Karpas-422 (cell line): Measurements from ENCODE around the gene ZNF177. TPM values are rescaled to one million over a fixed set of nuclear protein-coding genes. Genes with fewer than 3 reads are reported as not detected.

Experiments used
- DNase-seq: peaks from one replicate; pipeline ENCODE4 v3.0.0-alpha.2; 2015
- H2AFZ ChIP-seq: fragments of 200-600 bp; sonication (generic); 2 replicates; pipeline ENCODE4 v1.6.1; 2014; ENCODE audit warnings: antibody characterized with exemption, low read length, mixed read lengths
- H3K27ac ChIP-seq: fragments of 200-600 bp; sonication (generic); 2 replicates; pipeline ENCODE4 v1.5.1; 2014; ENCODE audit warnings: mild to moderate bottlenecking, low read length, moderate library complexity
- H3K27me3 ChIP-seq: fragments of 200-600 bp; sonication (generic); 2 replicates; pipeline ENCODE4 v1.6.1; 2014; ENCODE audit warnings: low read length, mixed read lengths
- H3K36me3 ChIP-seq: fragments of 200-600 bp; sonication (generic); 2 replicates; pipeline ENCODE4 v1.6.1; 2014; ENCODE audit warnings: low read length, mixed read lengths; ENCODE audit not compliant: insufficient read depth
- H3K4me1 ChIP-seq: fragments of 200-600 bp; sonication (generic); 2 replicates; pipeline ENCODE4 v1.6.1; 2014; ENCODE audit warnings: mild to moderate bottlenecking, low read length, mixed read lengths
- H3K4me2 ChIP-seq: fragments of 200-600 bp; sonication (generic); 2 replicates; pipeline ENCODE4 v1.6.1; 2014; ENCODE audit warnings: low read length, low read depth, mild to moderate bottlenecking; ENCODE audit not compliant: poor library complexity, severe bottlenecking
- H3K4me3 ChIP-seq: fragments of 200-600 bp; sonication (generic); 2 replicates; pipeline ENCODE4 v1.5.1; 2014; ENCODE audit warnings: mild to moderate bottlenecking, antibody characterized with exemption, low read length, mixed read lengths
- H3K79me2 ChIP-seq: fragments of 200-600 bp; sonication (generic); 2 replicates; pipeline ENCODE4 v1.6.1; 2014; ENCODE audit warnings: mild to moderate bottlenecking, low read length, mixed read lengths
- H3K9ac ChIP-seq: fragments of 200-600 bp; sonication (generic); 2 replicates; pipeline ENCODE4 v1.6.0; 2014; ENCODE audit warnings: low read length
- H3K9me2 ChIP-seq: fragments of 200-600 bp; sonication (generic), shearing (Covaris generic); replicated peaks from 2 replicates; pipeline ENCODE4 v1.6.0; 2014; ENCODE audit warnings: mild to moderate bottlenecking, low read length, moderate library complexity; ENCODE audit not compliant: insufficient read depth
- H3K9me3 ChIP-seq: fragments of 300-700, 200-600 bp; sonication (generic); 2 replicates; pipeline ENCODE4 v1.6.1; 2014; ENCODE audit warnings: low read length, mixed read lengths
- H4K20me1 ChIP-seq: fragments of 200-600 bp; sonication (generic); 2 replicates; pipeline ENCODE4 v1.6.1; 2014; ENCODE audit warnings: mild to moderate bottlenecking, antibody characterized with exemption, low read length, low read depth; ENCODE audit not compliant: insufficient read depth
- total RNA-seq: library from RNA; depleted of rRNA; stranded (reverse); fragments of >200 nt; shearing (Covaris generic); gene quantifications from 2 replicates; pipeline ENCODE4 v1.2.3, GENCODE V29; 2014; ENCODE audit warnings: low replicate concordance

ZNF177 gene
- total RNA-seq, 1 experiment from 2014 or later = 5.0 TPM

DNA sequence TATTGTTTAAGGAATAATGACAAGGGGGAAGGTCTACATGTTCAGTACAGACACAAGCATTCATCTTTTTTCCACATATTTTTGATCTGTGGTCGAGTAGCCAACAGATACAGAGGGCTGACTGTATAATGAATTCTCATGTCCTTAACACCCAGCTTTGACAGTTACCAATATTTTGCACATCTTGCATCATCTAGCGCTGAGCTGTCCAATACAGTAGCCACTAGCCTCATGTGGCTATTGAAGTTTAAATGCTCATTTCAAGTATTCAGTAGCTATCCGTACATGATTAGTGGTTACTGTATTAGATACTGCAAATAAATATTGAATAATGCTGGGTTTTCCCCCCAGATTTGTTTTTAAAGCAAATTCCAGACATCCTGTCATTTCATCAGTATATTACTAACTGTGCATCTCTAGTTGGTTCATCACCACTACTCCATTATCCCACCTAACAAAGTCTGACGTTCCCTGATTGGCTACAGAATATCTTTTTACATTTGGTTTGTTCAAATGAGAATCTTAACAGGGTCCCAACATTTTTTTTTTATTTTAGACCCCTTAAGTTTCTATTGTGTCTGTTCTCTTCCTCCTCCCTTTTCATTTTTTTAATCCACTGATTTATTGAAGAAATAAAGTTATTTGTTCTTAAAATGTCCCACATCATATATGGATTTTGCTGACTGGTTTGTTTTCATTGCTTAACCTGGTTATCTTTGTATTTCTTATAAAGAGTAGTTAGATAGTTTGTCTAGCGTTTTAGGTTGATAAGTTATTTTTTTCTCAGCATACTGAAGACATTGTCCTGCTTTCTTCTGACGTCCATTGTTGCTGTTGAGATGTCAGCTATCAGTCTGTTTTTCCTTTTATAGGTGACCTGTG is 8.2 kb downstream of the ZNF177 start:
- Histone ChIP-seq H3K36me3 (peaks cover 26% of the 10 kb centered on the region), H3K27ac (no peak overlapping the region), H3K9me2 (no peaks in the 10 kb centered on the region), H3K27me3 (no peaks in the 10 kb centered on the region), H3K4me2 (no peak overlapping the region), H4K20me1 (no peaks in the 10 kb centered on the region), H3K79me2 (no peaks in the 10 kb centered on the region), H3K9me3 (peaks cover 53% of the 10 kb centered on the region), H3K4me1 (no peaks in the 10 kb centered on the region), H2AFZ (no peak overlapping the region), H3K4me3 (no peak overlapping the region), H3K9ac (no peak overlapping the region)
- no peak for DNase-seq

DNA sequence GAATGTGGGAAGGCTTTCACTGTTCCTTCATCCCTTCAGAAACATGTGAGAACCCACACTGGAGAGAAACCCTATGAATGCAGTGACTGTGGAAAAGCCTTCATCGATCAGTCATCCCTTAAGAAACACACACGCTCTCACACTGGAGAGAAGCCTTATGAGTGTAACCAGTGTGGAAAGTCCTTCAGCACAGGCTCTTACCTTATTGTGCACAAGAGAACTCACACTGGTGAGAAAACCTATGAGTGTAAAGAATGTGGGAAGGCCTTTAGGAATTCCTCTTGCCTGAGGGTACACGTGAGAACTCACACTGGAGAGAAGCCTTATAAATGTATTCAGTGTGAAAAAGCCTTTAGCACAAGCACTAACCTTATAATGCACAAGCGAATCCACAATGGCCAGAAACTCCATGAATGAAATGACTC is 18.6 kb downstream of the ZNF177 start:
- Histone ChIP-seq H3K4me2 (no peak overlapping the region), H3K4me1 (no peaks in the 10 kb centered on the region), H3K9me2 (no peaks in the 10 kb centered on the region), H3K36me3 (peaks cover 71% of the 10 kb centered on the region), H3K9ac (no peak overlapping the region), H2AFZ (no peak overlapping the region), H3K79me2 (no peaks in the 10 kb centered on the region), H3K27me3 (no peaks in the 10 kb centered on the region), H3K9me3 (peaks cover 68% of the 10 kb centered on the region), H4K20me1 (no peaks in the 10 kb centered on the region), H3K4me3 (0 out of 2 replicates have a peak overlapping the region, but pooled peaks have one; percentile 12), H3K27ac (no peak overlapping the region)
- DNase-seq = no peak

DNA sequence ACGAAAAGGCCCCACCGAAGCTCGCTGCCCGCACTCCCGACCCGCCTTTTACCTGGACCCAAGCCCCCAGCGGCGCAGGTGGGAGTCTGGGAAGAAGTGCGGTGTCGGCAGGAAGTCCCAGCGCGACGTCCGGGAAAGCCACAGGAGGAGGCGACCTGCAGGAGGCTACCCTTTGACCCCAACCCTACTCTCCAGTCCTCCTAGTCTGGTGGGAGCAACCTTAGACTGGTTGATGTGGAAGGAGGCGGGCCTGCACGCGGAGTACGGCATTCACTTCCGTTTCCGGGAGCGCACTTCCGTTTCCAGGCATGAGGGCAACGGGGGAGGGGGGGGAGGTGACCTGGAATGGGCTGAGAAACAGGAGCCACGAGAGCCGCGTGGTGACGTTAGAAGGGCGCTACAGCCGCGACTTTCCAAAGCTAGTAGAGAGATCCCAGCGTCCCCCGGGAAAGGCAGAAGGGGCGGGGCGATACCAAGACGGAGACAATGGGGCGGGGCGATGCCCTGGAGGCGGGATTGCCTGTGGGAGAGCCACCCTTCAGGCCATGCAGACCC is 44.1 kb downstream of the ZNF177 start:
- H3K27me3 ChIP-seq = no peaks in the 10 kb centered on the region
- peaks cover 16% of the 10 kb centered on the region for H3K9me3 ChIP-seq
- H3K9ac ChIP-seq = no peak overlapping the region
- DNase-seq = no peak
- no peak overlapping the region for H3K27ac ChIP-seq
- no peak overlapping the region for H2AFZ ChIP-seq
- H4K20me1 ChIP-seq = no peaks in the 10 kb centered on the region
- no peak overlapping the region for H3K4me3 ChIP-seq
- H3K9me2 ChIP-seq = no peaks in the 10 kb centered on the region
- H3K4me2 ChIP-seq = no peak overlapping the region
- H3K79me2 ChIP-seq = no peaks in the 10 kb centered on the region
- no peaks in the 10 kb centered on the region for H3K4me1 ChIP-seq
- peaks cover under 1% of the 10 kb centered on the region for H3K36me3 ChIP-seq

DNA sequence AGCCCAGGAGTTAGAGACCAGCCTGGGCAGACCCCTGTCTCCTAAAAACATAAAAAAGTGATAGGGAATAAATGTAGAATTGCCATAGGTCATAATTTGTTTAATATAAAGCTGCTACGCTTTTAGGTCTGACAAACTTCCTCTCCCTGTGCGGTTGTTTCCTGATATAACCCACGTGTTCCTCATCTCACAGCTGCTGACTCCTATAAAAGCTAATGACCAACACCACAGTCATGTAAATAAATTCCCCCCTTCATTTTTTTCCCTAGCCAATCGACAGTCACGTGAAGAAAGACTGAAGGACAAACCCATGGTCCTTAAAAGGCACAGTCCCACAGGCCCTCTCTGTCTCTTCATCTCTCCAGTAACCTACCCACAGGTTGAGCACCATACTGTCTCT is 45.0 kb downstream of the ZNF177 start:
- H3K4me2 ChIP-seq = no peak overlapping the region
- peaks cover 25% of the 10 kb centered on the region for H3K9me3 ChIP-seq
- no peaks in the 10 kb centered on the region for H4K20me1 ChIP-seq
- no peak overlapping the region for H3K4me3 ChIP-seq
- H3K9me2 ChIP-seq = no peaks in the 10 kb centered on the region
- no peaks in the 10 kb centered on the region for H3K79me2 ChIP-seq
- no peak overlapping the region for H3K9ac ChIP-seq
- H3K27me3 ChIP-seq = no peaks in the 10 kb centered on the region
- H3K36me3 ChIP-seq = peaks cover 10% of the 10 kb centered on the region
- no peak for DNase-seq
- H2AFZ ChIP-seq = no peak overlapping the region
- H3K4me1 ChIP-seq = no peaks in the 10 kb centered on the region
- no peak overlapping the region for H3K27ac ChIP-seq

- peaks cover 49% of the 10 kb centered on the region for H3K9me3 ChIP-seq
- peaks cover 66% of the 10 kb centered on the region for H3K36me3 ChIP-seq
- H3K79me2 ChIP-seq = no peaks in the 10 kb centered on the region
- no peak overlapping the region for H3K9ac ChIP-seq
- no peaks in the 10 kb centered on the region for H3K9me2 ChIP-seq
- no peak for DNase-seq
- H3K27ac ChIP-seq = no peak overlapping the region
- H3K4me3 ChIP-seq = no peak overlapping the region
- no peak overlapping the region for H3K4me2 ChIP-seq
- H3K4me1 ChIP-seq = no peaks in the 10 kb centered on the region
- no peaks in the 10 kb centered on the region for H3K27me3 ChIP-seq
- no peak overlapping the region for H2AFZ ChIP-seq
- H4K20me1 ChIP-seq = no peaks in the 10 kb centered on the region
Measured at GRCh38 chr19:9413240-9413954, 50.6 kb downstream of the ZNF177 start.

- no peaks in the 10 kb centered on the region for H4K20me1 ChIP-seq
- no peaks in the 10 kb centered on the region for H3K27me3 ChIP-seq
- H3K4me1 ChIP-seq = no peaks in the 10 kb centered on the region
- no peak overlapping the region for H3K4me3 ChIP-seq
- H2AFZ ChIP-seq = no peak overlapping the region
- H3K27ac ChIP-seq = no peak overlapping the region
- H3K9me3 ChIP-seq = peaks cover 8% of the 10 kb centered on the region; the same call in 1 of the 2 replicates
- peaks cover 83% of the 10 kb centered on the region for H3K36me3 ChIP-seq
- no peak overlapping the region for H3K4me2 ChIP-seq
- H3K9me2 ChIP-seq = no peaks in the 10 kb centered on the region
- H3K79me2 ChIP-seq = peaks cover 51% of the 10 kb centered on the region
- no peak overlapping the region for H3K9ac ChIP-seq
- DNase-seq = no peak
Measured at GRCh38 chr19:9427941-9428340, 65.1 kb downstream of the ZNF177 start.

- Histone ChIP-seq H3K9me2 (no peaks in the 10 kb centered on the region), H3K27me3 (no peaks in the 10 kb centered on the region), H3K27ac (no peak overlapping the region), H3K36me3 (peaks cover 69% of the 10 kb centered on the region), H2AFZ (no peak overlapping the region), H3K79me2 (peaks cover 67% of the 10 kb centered on the region), H3K9me3 (peaks cover 3% of the 10 kb centered on the region; the same call in 1 of the 2 replicates), H3K4me1 (peaks cover 10% of the 10 kb centered on the region), H3K4me2 (no peak overlapping the region), H4K20me1 (no peaks in the 10 kb centered on the region), H3K9ac (no peak overlapping the region), H3K4me3 (no peak overlapping the region)
- DNase-seq = no peak
Measured at GRCh38 chr19:9430444-9430843, 67.6 kb downstream of the ZNF177 start.

- Histone ChIP-seq H3K36me3 (peaks cover 59% of the 10 kb centered on the region), H3K9me3 (no peaks in the 10 kb centered on the region), H3K9ac (no peak overlapping the region), H3K27me3 (no peaks in the 10 kb centered on the region), H3K4me3 (no peak overlapping the region), H4K20me1 (no peaks in the 10 kb centered on the region), H3K4me1 (peaks cover 17% of the 10 kb centered on the region), H3K79me2 (peaks cover 71% of the 10 kb centered on the region), H2AFZ (no peak overlapping the region), H3K9me2 (no peaks in the 10 kb centered on the region), H3K4me2 (no peak overlapping the region), H3K27ac (no peak overlapping the region)
- DNase-seq = peak; percentile 77
Measured at GRCh38 chr19:9431475-9431874, 68.7 kb downstream of the ZNF177 start.
